Measurements from ENCODE around the gene HOXA1.

The HOXA1 gene

DNA sequence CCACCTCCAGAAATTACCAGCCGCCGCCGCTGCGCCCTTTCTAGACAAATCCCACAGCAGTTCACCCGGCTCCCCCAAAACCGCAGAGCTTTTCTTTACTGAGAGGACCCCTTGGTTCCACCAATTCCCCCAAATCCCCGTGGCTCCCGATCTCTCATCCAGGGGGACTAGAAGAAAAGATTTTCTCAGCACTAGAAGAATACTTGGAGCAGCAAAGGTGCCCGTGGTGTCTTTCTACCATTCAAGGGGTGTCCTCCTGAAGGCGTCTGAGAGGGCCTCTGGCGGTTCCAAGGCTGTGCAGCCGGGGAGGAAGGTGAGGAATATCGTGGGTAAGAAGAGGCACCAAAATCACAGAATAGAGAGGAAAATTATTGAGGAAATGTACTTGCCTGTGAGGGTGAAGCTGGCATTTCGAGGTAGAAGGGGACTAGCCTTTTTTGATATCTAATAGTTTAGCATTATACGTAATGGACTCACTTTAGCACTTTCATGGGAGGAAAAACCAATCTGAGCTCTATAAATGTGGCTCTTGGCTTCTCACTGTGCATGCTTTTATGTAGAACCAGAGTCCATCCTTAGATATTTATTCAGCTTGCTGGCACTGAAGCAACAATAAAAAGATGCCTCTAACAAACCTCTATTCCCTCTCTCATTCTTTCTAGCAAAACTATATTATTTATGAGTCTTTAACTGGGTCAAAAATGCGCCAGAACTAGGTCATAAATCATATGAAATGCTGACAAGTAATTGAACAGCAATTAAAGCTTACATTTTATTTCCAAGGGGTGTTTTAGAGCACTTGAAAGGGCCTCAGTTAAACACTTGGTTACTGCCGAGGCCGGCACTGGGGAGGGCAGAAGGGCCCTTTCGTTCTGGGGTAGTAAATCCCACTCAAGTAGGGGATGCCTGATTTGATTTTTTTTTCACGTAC is 20.5 kb upstream of the HOXA1 start (continued):
- TF ChIP-seq, protein P1, sequence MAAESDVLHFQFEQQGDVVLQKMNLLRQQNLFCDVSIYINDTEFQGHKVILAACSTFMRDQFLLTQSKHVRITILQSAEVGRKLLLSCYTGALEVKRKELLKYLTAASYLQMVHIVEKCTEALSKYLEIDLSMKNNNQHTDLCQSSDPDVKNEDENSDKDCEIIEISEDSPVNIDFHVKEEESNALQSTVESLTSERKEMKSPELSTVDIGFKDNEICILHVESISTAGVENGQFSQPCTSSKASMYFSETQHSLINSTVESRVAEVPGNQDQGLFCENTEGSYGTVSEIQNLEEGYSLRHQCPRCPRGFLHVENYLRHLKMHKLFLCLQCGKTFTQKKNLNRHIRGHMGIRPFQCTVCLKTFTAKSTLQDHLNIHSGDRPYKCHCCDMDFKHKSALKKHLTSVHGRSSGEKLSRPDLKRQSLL (tag by site-specific recombination; IDR thresholded peaks at IDR 0.05), result no peak
- TF ChIP-seq ZNF549 (tag by site-specific recombination; IDR thresholded peaks at IDR 0.05), result no peak
- TF ChIP-seq ZNF112 (tag by site-specific recombination; IDR thresholded peaks at IDR 0.05), result no peak
- peak; percentile 99 for TF ChIP-seq ZSCAN30 (tag by site-specific recombination; IDR thresholded peaks at IDR 0.05)
- TF ChIP-seq KLF10 (tag by site-specific recombination; IDR thresholded peaks at IDR 0.05), result peak; percentile 56; the same call in 1 of the 2 replicates
- no peak for TF ChIP-seq ZNF610 (tag by site-specific recombination; IDR thresholded peaks at IDR 0.05; ENCODE audit: borderline replicate concordance)
- TF ChIP-seq PATZ1 (tag by site-specific recombination; IDR thresholded peaks at IDR 0.05), result peak; percentile 35; the same call in 1 of the 2 replicates
- no peak; the same call in 1 of the 2 replicates for TF ChIP-seq PRDM10 (tag by site-specific recombination; IDR thresholded peaks at IDR 0.05)
- TF ChIP-seq ZNF664 (tag by site-specific recombination; IDR thresholded peaks at IDR 0.05), result no peak
- TF ChIP-seq ZNF624 (tag by site-specific recombination; IDR thresholded peaks at IDR 0.05), result no peak
- peak; percentile 72 for TF ChIP-seq ZNF366 (tag by site-specific recombination; conservative IDR thresholded peaks at IDR 0.05)
- no peak for TF ChIP-seq AEBP2 (tag by site-specific recombination; IDR thresholded peaks at IDR 0.05; ENCODE audit: borderline replicate concordance)
- TF ChIP-seq ZNF677 (tag by site-specific recombination; IDR thresholded peaks at IDR 0.05), result no peak
- TF ChIP-seq ZNF133 (tag by site-specific recombination; IDR thresholded peaks at IDR 0.05), result no peak
- TF ChIP-seq ZNF280C (tag by site-specific recombination; IDR thresholded peaks at IDR 0.05), result no peak
- TF ChIP-seq MEIS1 (CRISPR knock-in tag; IDR thresholded peaks at IDR 0.05; ENCODE audit: borderline replicate concordance), result 0 out of 2 replicates have a peak, but pooled peaks have one; percentile 50
- no peak for TF ChIP-seq ZNF23 (tag by site-specific recombination; IDR thresholded peaks at IDR 0.05; ENCODE audit: borderline replicate concordance)
- no peak for TF ChIP-seq ZNF776 (tag by site-specific recombination; IDR thresholded peaks at IDR 0.05; ENCODE audit: borderline replicate concordance)
- TF ChIP-seq SP3 (tag by site-specific recombination; IDR thresholded peaks at IDR 0.05), result no peak
- TF ChIP-seq ZNF398 (tag by site-specific recombination; IDR thresholded peaks at IDR 0.05), result no peak
- TF ChIP-seq FEZF1 (tag by site-specific recombination; IDR thresholded peaks at IDR 0.05), result peak; percentile 89
- TF ChIP-seq ZNF10 (tag by site-specific recombination; IDR thresholded peaks at IDR 0.05), result no peak
- TF ChIP-seq ZNF623 (tag by site-specific recombination; IDR thresholded peaks at IDR 0.05), result no peak
- TF ChIP-seq ZEB2 (tag by site-specific recombination; IDR thresholded peaks at IDR 0.05), result peak; percentile 73
- no peak for TF ChIP-seq ZNF394 (tag by site-specific recombination; IDR thresholded peaks at IDR 0.05; ENCODE audit: borderline replicate concordance)
- TF ChIP-seq ZNF596 (tag by site-specific recombination; IDR thresholded peaks at IDR 0.05), result peak; percentile 65

Measured in HEK293 (cell line).